ENCODE results near the gene FCER2.

The FCER2 gene

GRCh38 chr19:7678971-7679751 is 22.8 kb downstream of the FCER2 start:
- H3K36me3 ChIP-seq = peaks cover 11% of the 10 kb centered on the region
- H3K4me1 ChIP-seq = no peaks in the 10 kb centered on the region
- peaks cover 33% of the 10 kb centered on the region for H3K27me3 ChIP-seq
- no peaks in the 10 kb centered on the region for H3K9me3 ChIP-seq
- TF ChIP-seq, protein P1, sequence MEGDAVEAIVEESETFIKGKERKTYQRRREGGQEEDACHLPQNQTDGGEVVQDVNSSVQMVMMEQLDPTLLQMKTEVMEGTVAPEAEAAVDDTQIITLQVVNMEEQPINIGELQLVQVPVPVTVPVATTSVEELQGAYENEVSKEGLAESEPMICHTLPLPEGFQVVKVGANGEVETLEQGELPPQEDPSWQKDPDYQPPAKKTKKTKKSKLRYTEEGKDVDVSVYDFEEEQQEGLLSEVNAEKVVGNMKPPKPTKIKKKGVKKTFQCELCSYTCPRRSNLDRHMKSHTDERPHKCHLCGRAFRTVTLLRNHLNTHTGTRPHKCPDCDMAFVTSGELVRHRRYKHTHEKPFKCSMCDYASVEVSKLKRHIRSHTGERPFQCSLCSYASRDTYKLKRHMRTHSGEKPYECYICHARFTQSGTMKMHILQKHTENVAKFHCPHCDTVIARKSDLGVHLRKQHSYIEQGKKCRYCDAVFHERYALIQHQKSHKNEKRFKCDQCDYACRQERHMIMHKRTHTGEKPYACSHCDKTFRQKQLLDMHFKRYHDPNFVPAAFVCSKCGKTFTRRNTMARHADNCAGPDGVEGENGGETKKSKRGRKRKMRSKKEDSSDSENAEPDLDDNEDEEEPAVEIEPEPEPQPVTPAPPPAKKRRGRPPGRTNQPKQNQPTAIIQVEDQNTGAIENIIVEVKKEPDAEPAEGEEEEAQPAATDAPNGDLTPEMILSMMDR (IDR thresholded peaks at IDR 0.05; ENCODE audit: low read depth, low read length) = peak; percentile 40
- DNase-seq = peak; percentile 41
- H3K4me3 ChIP-seq (ENCODE audit: low read depth, low read length) = no peak overlapping the region

GRCh38 chr19:7677669-7678311 is 24.1 kb downstream of the FCER2 start:
- H3K36me3 ChIP-seq = peaks cover 6% of the 10 kb centered on the region
- no peaks in the 10 kb centered on the region for H3K4me1 ChIP-seq
- TF ChIP-seq, protein P1 (IDR thresholded peaks at IDR 0.05; ENCODE audit: low read depth, low read length) = no peak
- H3K9me3 ChIP-seq = no peaks in the 10 kb centered on the region
- no peak for DNase-seq
- H3K27me3 ChIP-seq = peaks cover 37% of the 10 kb centered on the region
- H3K4me3 ChIP-seq (ENCODE audit: low read depth, low read length) = no peak overlapping the region

GRCh38 chr19:7676854-7677253 is 25.1 kb downstream of the FCER2 start, which contains the start of gene MCEMP1:
Gene MCEMP1 (plus strand): TSS chr19:7677090. CDS start chr19:7677121, 31 bp downstream.
- DNase-seq = no peak
- Histone ChIP-seq H3K27me3 (peaks cover 44% of the 10 kb centered on the region), H3K9me3 (no peaks in the 10 kb centered on the region), H3K4me3 (ENCODE audit: low read depth, low read length) (no peak within 1 kb of the TSS), H3K36me3 (no peaks in the 10 kb centered on the region; the same call in 1 of the 2 replicates), H3K4me1 (no peaks in the 10 kb centered on the region)
- TF ChIP-seq, protein P1 (IDR thresholded peaks at IDR 0.05; ENCODE audit: low read depth, low read length) = no peak

DNA sequence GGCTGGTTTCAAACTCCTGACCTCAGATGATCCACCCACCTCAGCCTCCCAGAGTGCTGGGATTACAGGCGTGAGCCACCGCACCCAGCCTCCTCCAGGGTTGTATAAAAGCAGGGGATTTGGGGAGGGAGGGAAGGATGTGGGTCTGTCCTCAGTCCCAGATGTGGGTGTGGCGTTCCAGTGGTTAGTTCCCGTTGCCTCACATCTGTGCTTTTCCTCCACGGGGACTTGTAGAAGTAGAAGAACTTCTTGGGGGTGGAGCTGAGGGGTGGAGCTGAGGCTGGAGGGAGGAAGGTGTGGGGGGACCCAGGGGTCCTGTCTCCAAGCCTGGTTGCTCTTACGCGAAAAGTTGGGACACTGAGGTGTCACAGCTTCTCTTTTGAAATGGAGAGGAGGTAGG is 25.6 kb downstream of the FCER2 start:
- no peak overlapping the region for H3K4me3 ChIP-seq (ENCODE audit: low read depth, low read length)
- no peaks in the 10 kb centered on the region for H3K9me3 ChIP-seq
- no peak for DNase-seq
- TF ChIP-seq, protein P1 (IDR thresholded peaks at IDR 0.05; ENCODE audit: low read depth, low read length) = no peak
- no peaks in the 10 kb centered on the region for H3K4me1 ChIP-seq
- peaks cover 49% of the 10 kb centered on the region for H3K27me3 ChIP-seq
- H3K36me3 ChIP-seq = no peaks in the 10 kb centered on the region; the same call in 1 of the 2 replicates

DNA sequence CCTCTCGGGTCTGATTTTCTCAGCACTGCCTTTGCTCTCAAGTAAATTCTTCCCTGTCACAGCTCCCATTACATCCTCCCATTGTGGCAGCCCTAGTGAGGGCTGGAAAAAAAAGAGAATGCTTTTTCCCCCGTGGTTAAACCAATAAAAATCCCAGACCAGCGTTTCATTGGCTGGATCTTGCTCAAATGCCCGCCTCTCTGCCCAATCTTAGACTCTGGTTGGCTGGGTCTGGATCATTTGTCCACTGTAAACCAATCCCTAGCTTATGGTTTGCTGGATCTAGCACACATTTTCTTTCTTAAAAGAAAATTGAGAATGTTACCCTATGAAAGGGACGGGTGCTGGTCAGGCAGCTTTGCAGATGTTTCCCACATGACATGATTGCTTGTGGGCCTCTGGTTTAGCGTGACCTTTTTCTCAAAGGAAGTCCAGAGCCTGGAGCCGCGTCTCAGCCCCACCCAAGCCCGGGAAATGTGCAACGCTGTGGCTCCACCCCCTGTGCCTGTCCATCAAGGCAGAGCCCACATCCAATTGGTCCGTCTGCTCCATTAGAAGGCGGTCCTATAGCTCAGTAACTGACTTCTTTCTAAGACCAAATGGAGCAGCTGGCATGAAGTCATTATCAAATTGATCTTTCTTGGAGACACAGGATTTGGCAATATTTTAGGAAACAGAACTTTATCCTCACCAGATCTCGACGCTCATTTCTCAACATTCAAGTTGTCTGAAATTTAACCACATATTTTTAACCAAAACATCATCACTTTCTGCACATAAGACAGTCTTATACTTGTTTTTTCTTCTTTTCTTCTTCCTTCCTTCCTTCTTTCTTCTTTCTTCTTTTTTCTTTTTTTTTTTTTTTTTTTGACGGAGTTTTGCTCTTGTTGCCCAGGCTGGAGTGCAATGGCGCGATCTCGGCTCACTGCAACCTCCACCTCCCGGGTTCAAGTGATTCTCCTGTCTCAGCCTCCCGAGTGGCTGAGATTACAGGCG is 27.6 kb downstream of the FCER2 start:
- TF ChIP-seq, protein P1 (IDR thresholded peaks at IDR 0.05; ENCODE audit: low read depth, low read length) = no peak

More for the DNA sequence above, 27.6 kb downstream of the FCER2 start:
- Histone ChIP-seq H3K27me3 (peaks cover 58% of the 10 kb centered on the region), H3K36me3 (no peaks in the 10 kb centered on the region; the same call in 1 of the 2 replicates), H3K4me3 (ENCODE audit: low read depth, low read length) (peak overlapping the region; percentile 3; the same call in 1 of the 2 replicates), H3K4me1 (no peaks in the 10 kb centered on the region), H3K9me3 (no peaks in the 10 kb centered on the region)
- peak; percentile 74 for DNase-seq

Data from BE2C (cell line).